HepG2 (cell line): Measurements from ENCODE around the gene BCAS2. TPM values are rescaled to one million over a fixed set of nuclear protein-coding genes. Genes with fewer than 3 reads are reported as not detected.

ENCODE experiments used
- ATAC-seq: fragments of 200-7000 bp; cut with Tn5 transposase; 3 replicates; pipeline ENCODE4 v1.9.1; 2020; ENCODE audit warnings: mild to moderate bottlenecking, moderate library complexity
- BruUV-seq: library from RNA; stranded (reverse); fragments of 400-500 nt; replicated peaks from 2 replicates; lab custom pipeline; 2021; lab: Mats Ljungman, UMichigan
- CTCF ChIA-PET: fragments of 300-600 bp; formaldehyde crosslinking; extraction: SDS; loops from one replicate; lab custom pipeline; 2021; ENCODE audit warnings: low total read pairs, inconsistent platforms, low intra/inter-chr PET ratio; lab: Yijun Ruan, JAX
- POLR2A ChIA-PET: fragments of 350-600 bp; sonication (Branson Sonifier 250); formaldehyde crosslinking; loops from one replicate; lab custom pipeline; 2020; ENCODE audit warnings: antibody characterized with exemption, inconsistent platforms; lab: Yijun Ruan, JAX
- DNase-seq: peaks from one replicate; pipeline ENCODE4 v3.0.0-alpha.2; 2015; ENCODE audit warnings: low spot score
- FAIRE-seq: peaks from 3 replicates; lab custom pipeline; 2011; peaks lifted over from hg19 to GRCh38; lab: Jason Lieb, UNC
- H2AFZ ChIP-seq: one replicate; pipeline ENCODE4 v1.6.1; 2011; ENCODE audit warnings: low read length, inconsistent platforms
- H3K27ac ChIP-seq: fragments of 300-600 bp; 3 replicates; pipeline ENCODE4 v1.8.0; 2011; ENCODE audit warnings: mixed run types, mild to moderate bottlenecking, mixed read lengths, low read length, inconsistent platforms; ENCODE audit not compliant: insufficient read depth; ENCODE audit errors: extremely low read length
- H3K27me3 ChIP-seq, 2 experiments: fragments of 200-600 bp in 1 of 2; 2 replicates in 1 of 2; 3 replicates in 1 of 2; pipeline versions ENCODE4 v1.6.0 to v1.8.0; 2011; ENCODE audit warnings: low read length in 2 of 2, mild to moderate bottlenecking in 2 of 2, moderate library complexity in 2 of 2, inconsistent platforms in 1 of 2; ENCODE audit not compliant: insufficient read depth in 2 of 2, control insufficient read depth in 1 of 2
- H3K36me3 ChIP-seq, 2 experiments: fragments of 200-600 bp in 1 of 2; replicated peaks in 1 of 2; 2 replicates in 1 of 2; 3 replicates in 1 of 2; pipeline versions ENCODE4 v1.5.1 to v1.8.0; 2011; ENCODE audit warnings: low read length in 2 of 2, inconsistent platforms in 1 of 2; ENCODE audit not compliant: insufficient read depth in 2 of 2, control insufficient read depth in 1 of 2
- H3K4me1 ChIP-seq: 2 replicates; pipeline ENCODE4 v1.5.1; 2012; ENCODE audit warnings: low read length, inconsistent platforms; ENCODE audit not compliant: insufficient read depth
- H3K4me2 ChIP-seq: 2 replicates; pipeline ENCODE4 v1.6.0; 2011; ENCODE audit warnings: low read depth, low read length, inconsistent platforms
- H3K4me3 ChIP-seq, 3 experiments: fragments of 200-600 bp in 1 of 3; sonication (generic), shearing (Covaris generic) in 1 of 3; replicated peaks in 1 of 3; 2 replicates each; pipeline ENCODE4 v1.5.1; 2011 to 2016; ENCODE audit warnings: low read length in 3 of 3, inconsistent platforms in 2 of 3, low read depth in 2 of 3, mild to moderate bottlenecking in 2 of 3, control low read depth in 1 of 3, mixed read lengths in 1 of 3; ENCODE audit not compliant: insufficient read depth in 1 of 3
- H3K79me2 ChIP-seq: one replicate; pipeline ENCODE4 v1.6.1; 2011; ENCODE audit warnings: low read length, inconsistent platforms; ENCODE audit not compliant: insufficient read depth
- H3K9ac ChIP-seq: 2 replicates; pipeline ENCODE4 v1.6.0; 2011; ENCODE audit warnings: mild to moderate bottlenecking, low read depth, low read length, inconsistent platforms; ENCODE audit not compliant: insufficient read depth
- H3K9me3 ChIP-seq: 2 replicates; pipeline ENCODE4 v1.5.1; 2012; ENCODE audit warnings: mild to moderate bottlenecking, low read length
- H4K20me1 ChIP-seq: 2 replicates; pipeline ENCODE4 v1.6.0; 2011; ENCODE audit warnings: inconsistent platforms, mild to moderate bottlenecking, low read length, moderate library complexity; ENCODE audit not compliant: insufficient read depth
- DMAP1 ChIP-seq: IDR thresholded peaks from 2 replicates; pipeline ENCODE4 v1.6.1; 2016
- GPN1 ChIP-seq: sonication (generic); formaldehyde crosslinking; IDR thresholded peaks from 2 replicates; pipeline ENCODE4 v1.5.1; 2020; ENCODE audit warnings: missing genetic modification reagents, borderline replicate concordance
- JUND ChIP-seq: sonication (generic); formaldehyde crosslinking; IDR thresholded peaks from 2 replicates; pipeline ENCODE4 v1.8.0; 2022; ENCODE audit warnings: mild to moderate bottlenecking, missing genetic modification reagents
- NFE2L2 ChIP-seq: fragments of 150-350 bp; IDR thresholded peaks from 2 replicates; pipeline ENCODE4 v1.6.1; 2014; ENCODE audit warnings: low read length
- NR3C1 ChIP-seq: sonication (generic); formaldehyde crosslinking; IDR thresholded peaks from 2 replicates; pipeline ENCODE4 v1.4.0; 2020; ENCODE audit warnings: missing genetic modification reagents
- PAX8 ChIP-seq: sonication (generic); formaldehyde crosslinking; IDR thresholded peaks from 2 replicates; pipeline ENCODE4 v1.8.0; 2022; ENCODE audit warnings: mild to moderate bottlenecking, missing genetic modification reagents, borderline replicate concordance
- SIX1 ChIP-seq: sonication (generic); formaldehyde crosslinking; IDR thresholded peaks from 2 replicates; pipeline ENCODE4 v1.4.0; 2020; ENCODE audit warnings: missing genetic modification reagents, borderline replicate concordance
- SRSF4 ChIP-seq: fragments of 200-400 bp; formaldehyde crosslinking; IDR thresholded peaks from one replicate; pipeline ENCODE4 v1.6.1; 2018; ENCODE audit warnings: mild to moderate bottlenecking, low read depth, low read length, moderate library complexity; ENCODE audit not compliant: poor library complexity, severe bottlenecking
- TOPORS ChIP-seq: sonication (generic); formaldehyde crosslinking; IDR thresholded peaks from 2 replicates; pipeline ENCODE4 v1.8.0; 2023; ENCODE audit warnings: mild to moderate bottlenecking, missing genetic modification reagents
- ZC3H4 ChIP-seq: sonication (generic); formaldehyde crosslinking; IDR thresholded peaks from 2 replicates; pipeline ENCODE4 v1.4.0; 2020; ENCODE audit warnings: missing genetic modification reagents, borderline replicate concordance
- ZNF333 ChIP-seq: sonication (generic); formaldehyde crosslinking; IDR thresholded peaks from 2 replicates; pipeline ENCODE4 v1.4.0; 2020; ENCODE audit warnings: mild to moderate bottlenecking, missing genetic modification reagents, borderline replicate concordance
- ZNF644 ChIP-seq: IDR thresholded peaks from 2 replicates; pipeline ENCODE4 v1.6.1; 2016; ENCODE audit warnings: low read depth
- ZNF781 ChIP-seq: sonication (generic); formaldehyde crosslinking; IDR thresholded peaks from 2 replicates; pipeline ENCODE4 v1.5.1; 2020; ENCODE audit warnings: borderline replicate concordance, mild to moderate bottlenecking, missing genetic modification reagents; ENCODE audit errors: not compliant biosample characterization
- WGBS: methylation state at CpG from one replicate; pipeline ENCODE4 v1.1.6; 2017; ENCODE audit warnings: low lambda C conversion rate; 5-methylcytosine and 5-hydroxymethylcytosine counted together
- in situ Hi-C: cut with HindIII; loops from 2 replicates; pipeline ENCODE4 v1.10.0; 2017; ENCODE audit warnings: low pct_unique_long_range_greater_than_20kb; ENCODE audit not compliant: extremely low pct_ligation_motif_present
- intact Hi-C: fragments of 100-400 bp; cut with micrococcal nuclease; formaldehyde crosslinking; loops from one replicate; pipeline ENCODE4 v1.10.0; 2022; ENCODE audit not compliant: unreplicated experiment
- polyA plus RNA-seq, 8 experiments: library from polyadenylated mRNA; depleted of rRNA in 3 of 8; stranded (reverse) in 7 of 8; unstranded in 1 of 8; fragments of >200 nt; fragmentation: Illumina TruSeq in 4 of 8; extraction: Trizol in 4 of 8; gene quantifications; 2 replicates each; pipeline versions ENCODE4 v1.2.1 to v1.2.3, GENCODE V29; 2011 to 2016; ENCODE audit warnings: low read depth in 4 of 8, missing spikeins in 1 of 8, mixed read lengths in 1 of 8; ENCODE audit not compliant: insufficient read depth in 1 of 8
- total RNA-seq, 5 experiments: library from RNA; depleted of rRNA; stranded (reverse); fragments of >200 nt; fragmentation: Illumina TruSeq; extraction: Trizol; gene quantifications; 2 replicates each; pipeline ENCODE4 v1.2.3, GENCODE V29; 2016; ENCODE audit warnings: low read depth in 1 of 5
- TF ChIP-seq, protein P1 (sequence below): sonication (generic); formaldehyde crosslinking; IDR thresholded peaks from 2 replicates; pipeline ENCODE4 v1.9.0; 2021; ENCODE audit warnings: missing genetic modification reagents, borderline replicate concordance
- TF ChIP-seq, protein P2 (sequence below), 2 experiments: sonication (generic) in 1 of 2; formaldehyde crosslinking in 1 of 2; IDR thresholded peaks; 2 replicates each; pipeline versions ENCODE4 v1.6.1 to v1.9.0; 2014 to 2022; ENCODE audit warnings: antibody characterized with exemption in 1 of 2, borderline replicate concordance in 1 of 2, inconsistent platforms in 1 of 2, low read depth in 1 of 2, missing genetic modification reagents in 1 of 2
- TF ChIP-seq, protein P3 (sequence below): sonication (generic); formaldehyde crosslinking; IDR thresholded peaks from 2 replicates; pipeline ENCODE4 v1.8.0; 2022; ENCODE audit warnings: missing genetic modification reagents, mild to moderate bottlenecking, borderline replicate concordance

Gene BCAS2
- total and polyA plus RNA-seq, 2 of the 13 experiments (the other 11 are each of a cell fraction or from before 2014, with no cell fraction given): 18.0 to 47.4 TPM

GRCh38 chr1:114561333-114561732 lies 20.1 kb downstream of the BCAS2 start:
- no peaks in the 10 kb centered on the region for H3K9me3 ChIP-seq
- ChIA-PET POLR2A (no interaction called here), CTCF (no interaction called here)
- DNase-seq (no peak), ATAC-seq (no peak), FAIRE-seq (no peak)
- H3K4me2 ChIP-seq: no peak overlapping the region
- in situ Hi-C loops (no loop called here), intact Hi-C loops (no loop called here)
- no peak overlapping the region for H3K4me3 ChIP-seq
- BruUV-seq: no TSS peak
- no peaks in the 10 kb centered on the region for H4K20me1 ChIP-seq
- H3K4me1 ChIP-seq: no peaks in the 10 kb centered on the region
- H2AFZ ChIP-seq: no peak overlapping the region
- H3K79me2 ChIP-seq: no peaks in the 10 kb centered on the region
- no peaks in the 10 kb centered on the region; a peak in 1 of 5 replicates for H3K36me3 ChIP-seq
- H3K9ac ChIP-seq: no peak overlapping the region
- TF ChIP-seq NR3C1 (CRISPR knock-in tag) (no peak), ZNF644 (no peak), SIX1 (no peak), TOPORS (CRISPR knock-in tag) (no peak), GPN1 (CRISPR knock-in tag) (no peak), NFE2L2 (no peak), SRSF4 (no peak), JUND (no peak), ZC3H4 (no peak), ZNF781 (CRISPR knock-in tag) (no peak), PAX8 (CRISPR knock-in tag) (no peak), DMAP1 (CRISPR knock-in tag) (no peak), ZNF333 (CRISPR knock-in tag) (no peak)
- TF ChIP-seq, protein P1, sequence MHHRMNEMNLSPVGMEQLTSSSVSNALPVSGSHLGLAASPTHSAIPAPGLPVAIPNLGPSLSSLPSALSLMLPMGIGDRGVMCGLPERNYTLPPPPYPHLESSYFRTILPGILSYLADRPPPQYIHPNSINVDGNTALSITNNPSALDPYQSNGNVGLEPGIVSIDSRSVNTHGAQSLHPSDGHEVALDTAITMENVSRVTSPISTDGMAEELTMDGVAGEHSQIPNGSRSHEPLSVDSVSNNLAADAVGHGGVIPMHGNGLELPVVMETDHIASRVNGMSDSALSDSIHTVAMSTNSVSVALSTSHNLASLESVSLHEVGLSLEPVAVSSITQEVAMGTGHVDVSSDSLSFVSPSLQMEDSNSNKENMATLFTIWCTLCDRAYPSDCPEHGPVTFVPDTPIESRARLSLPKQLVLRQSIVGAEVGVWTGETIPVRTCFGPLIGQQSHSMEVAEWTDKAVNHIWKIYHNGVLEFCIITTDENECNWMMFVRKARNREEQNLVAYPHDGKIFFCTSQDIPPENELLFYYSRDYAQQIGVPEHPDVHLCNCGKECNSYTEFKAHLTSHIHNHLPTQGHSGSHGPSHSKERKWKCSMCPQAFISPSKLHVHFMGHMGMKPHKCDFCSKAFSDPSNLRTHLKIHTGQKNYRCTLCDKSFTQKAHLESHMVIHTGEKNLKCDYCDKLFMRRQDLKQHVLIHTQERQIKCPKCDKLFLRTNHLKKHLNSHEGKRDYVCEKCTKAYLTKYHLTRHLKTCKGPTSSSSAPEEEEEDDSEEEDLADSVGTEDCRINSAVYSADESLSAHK (CRISPR knock-in tag): no peak
- TF ChIP-seq, protein P2, sequence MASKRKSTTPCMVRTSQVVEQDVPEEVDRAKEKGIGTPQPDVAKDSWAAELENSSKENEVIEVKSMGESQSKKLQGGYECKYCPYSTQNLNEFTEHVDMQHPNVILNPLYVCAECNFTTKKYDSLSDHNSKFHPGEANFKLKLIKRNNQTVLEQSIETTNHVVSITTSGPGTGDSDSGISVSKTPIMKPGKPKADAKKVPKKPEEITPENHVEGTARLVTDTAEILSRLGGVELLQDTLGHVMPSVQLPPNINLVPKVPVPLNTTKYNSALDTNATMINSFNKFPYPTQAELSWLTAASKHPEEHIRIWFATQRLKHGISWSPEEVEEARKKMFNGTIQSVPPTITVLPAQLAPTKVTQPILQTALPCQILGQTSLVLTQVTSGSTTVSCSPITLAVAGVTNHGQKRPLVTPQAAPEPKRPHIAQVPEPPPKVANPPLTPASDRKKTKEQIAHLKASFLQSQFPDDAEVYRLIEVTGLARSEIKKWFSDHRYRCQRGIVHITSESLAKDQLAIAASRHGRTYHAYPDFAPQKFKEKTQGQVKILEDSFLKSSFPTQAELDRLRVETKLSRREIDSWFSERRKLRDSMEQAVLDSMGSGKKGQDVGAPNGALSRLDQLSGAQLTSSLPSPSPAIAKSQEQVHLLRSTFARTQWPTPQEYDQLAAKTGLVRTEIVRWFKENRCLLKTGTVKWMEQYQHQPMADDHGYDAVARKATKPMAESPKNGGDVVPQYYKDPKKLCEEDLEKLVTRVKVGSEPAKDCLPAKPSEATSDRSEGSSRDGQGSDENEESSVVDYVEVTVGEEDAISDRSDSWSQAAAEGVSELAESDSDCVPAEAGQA (IDR thresholded peaks at IDR 0.05; ENCODE audit: low read depth): no peak
- TF ChIP-seq, protein P2 (CRISPR knock-in tag; IDR thresholded peaks at IDR 0.05; ENCODE audit: borderline replicate concordance): no peak
- TF ChIP-seq, protein P3, sequence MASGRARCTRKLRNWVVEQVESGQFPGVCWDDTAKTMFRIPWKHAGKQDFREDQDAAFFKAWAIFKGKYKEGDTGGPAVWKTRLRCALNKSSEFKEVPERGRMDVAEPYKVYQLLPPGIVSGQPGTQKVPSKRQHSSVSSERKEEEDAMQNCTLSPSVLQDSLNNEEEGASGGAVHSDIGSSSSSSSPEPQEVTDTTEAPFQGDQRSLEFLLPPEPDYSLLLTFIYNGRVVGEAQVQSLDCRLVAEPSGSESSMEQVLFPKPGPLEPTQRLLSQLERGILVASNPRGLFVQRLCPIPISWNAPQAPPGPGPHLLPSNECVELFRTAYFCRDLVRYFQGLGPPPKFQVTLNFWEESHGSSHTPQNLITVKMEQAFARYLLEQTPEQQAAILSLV: no peak
- 89% methylated on average over 1 of the region's 1 CpG for WGBS
- H3K27ac ChIP-seq: no peak overlapping the region
- no peaks in the 10 kb centered on the region for H3K27me3 ChIP-seq
